Stimulated activated CD4-positive, alpha-beta T cell treated with anti-CD3 and anti-CD28 coated beads, Interleukin-15, amount 100 ng/mL, for 48 hours (primary cell): ENCODE data around the gene GRIK1.

Experiments
- DNase-seq, 2 donors: peaks; one replicate each; pipeline ENCODE4 v3.0.0-alpha.2; 2020; ENCODE audit warnings: low read depth in 2 of 2

Gene GRIK1

GRCh38 chr21:29643289-29643688 is 296.5 kb downstream of the GRIK1 start:
- DNase-seq: no peak

GRCh38 chr21:29642551-29643245 is 297.1 kb downstream of the GRIK1 start:
- DNase-seq: no peak

- no peak for DNase-seq
Observed at GRCh38 chr21:29641635-29642550, 297.9 kb downstream of the GRIK1 start.

- no peak for DNase-seq
Observed at GRCh38 chr21:29641001-29641634, 298.7 kb downstream of the GRIK1 start.

GRCh38 chr21:29640080-29640508 is 299.7 kb downstream of the GRIK1 start:
- no peak for DNase-seq

GRCh38 chr21:29639366-29640079 is 300.3 kb downstream of the GRIK1 start:
- no peak for DNase-seq

GRCh38 chr21:29638761-29639327 is 301.0 kb downstream of the GRIK1 start:
- DNase-seq: no peak

GRCh38 chr21:29638138-29638537 is 301.7 kb downstream of the GRIK1 start:
- no peak for DNase-seq

GRCh38 chr21:29637553-29637952 is 302.2 kb downstream of the GRIK1 start:
- DNase-seq: no peak

- no peak for DNase-seq
Observed at GRCh38 chr21:29637134-29637533, 302.7 kb downstream of the GRIK1 start.

- no peak for DNase-seq
Observed at GRCh38 chr21:29634418-29634817, 305.4 kb downstream of the GRIK1 start.

GRCh38 chr21:29633756-29634155 is 306.0 kb downstream of the GRIK1 start:
- no peak for DNase-seq

- no peak for DNase-seq
Observed at GRCh38 chr21:29630441-29630840, 309.4 kb downstream of the GRIK1 start.

GRCh38 chr21:29627905-29628304 is 311.9 kb downstream of the GRIK1 start:
- no peak for DNase-seq

- DNase-seq: no peak
Observed at GRCh38 chr21:29626801-29627470, 312.9 kb downstream of the GRIK1 start.

- DNase-seq: no peak
Observed at GRCh38 chr21:29625990-29626389, 313.8 kb downstream of the GRIK1 start.

- DNase-seq: no peak
Observed at GRCh38 chr21:29624776-29625175, 315.0 kb downstream of the GRIK1 start.

- DNase-seq: no peak
Observed at GRCh38 chr21:29621525-29621924, 318.3 kb downstream of the GRIK1 start.

- DNase-seq: no peak
Observed at GRCh38 chr21:29616209-29616751, 323.5 kb downstream of the GRIK1 start.

GRCh38 chr21:29613877-29614276 is 325.9 kb downstream of the GRIK1 start:
- no peak for DNase-seq

GRCh38 chr21:29613021-29613420 is 326.8 kb downstream of the GRIK1 start:
- DNase-seq: no peak
